Neural cell (in vitro differentiated cells): Measurements from ENCODE around the gene UBASH3B.

ENCODE experiments used
- CTCF ChIP-seq: fragments of 450-650 bp; IDR thresholded peaks from 2 replicates; pipeline ENCODE4 v1.5.1; 2014; ENCODE audit warnings: antibody characterized with exemption, mild to moderate bottlenecking, moderate library complexity; ENCODE audit not compliant: poor library complexity, severe bottlenecking
- EP300 ChIP-seq: fragments of 450-650 bp; conservative IDR thresholded peaks from 2 replicates; pipeline ENCODE4 v1.6.1; 2014; ENCODE audit warnings: antibody characterized with exemption, mild to moderate bottlenecking, moderate library complexity; ENCODE audit not compliant: poor library complexity, severe bottlenecking
- EZH2 ChIP-seq: fragments of 200-600, 300-800 bp; shearing (Covaris generic), sonication (generic); IDR thresholded peaks from 2 replicates; pipeline ENCODE4 v1.6.1; 2014; ENCODE audit warnings: antibody characterized with exemption, low read length, borderline replicate concordance, mild to moderate bottlenecking; ENCODE audit not compliant: insufficient read depth, poor library complexity, severe bottlenecking
- MXI1 ChIP-seq: fragments of 450-650 bp; conservative IDR thresholded peaks from 2 replicates; pipeline ENCODE4 v1.6.1; 2014; ENCODE audit warnings: antibody characterized with exemption, mild to moderate bottlenecking; ENCODE audit not compliant: poor library complexity, severe bottlenecking
- POLR2AphosphoS5 ChIP-seq: IDR thresholded peaks from 2 replicates; pipeline ENCODE4 v1.6.1; 2012
- RAD21 ChIP-seq: fragments of 450-650 bp; conservative IDR thresholded peaks from 2 replicates; pipeline ENCODE4 v1.6.1; 2014; ENCODE audit warnings: antibody characterized with exemption, mild to moderate bottlenecking, moderate library complexity
- REST ChIP-seq: IDR thresholded peaks from 2 replicates; pipeline ENCODE4 v1.6.1; 2012; ENCODE audit warnings: borderline replicate concordance
- SMC3 ChIP-seq: fragments of 450-650 bp; conservative IDR thresholded peaks from 2 replicates; pipeline ENCODE4 v1.6.1; 2014; ENCODE audit warnings: antibody characterized with exemption, mild to moderate bottlenecking, moderate library complexity; ENCODE audit not compliant: poor library complexity
- TAF1 ChIP-seq: IDR thresholded peaks from 2 replicates; pipeline ENCODE4 v1.6.1; 2012; ENCODE audit warnings: low read depth

- TF ChIP-seq CTCF (no peak), EZH2 (no peak), EP300 (no peak), RAD21 (no peak), TAF1 (no peak), POLR2AphosphoS5 (no peak), REST (no peak), MXI1 (no peak), SMC3 (no peak)
Measured at GRCh38 chr11:122750049-122750448, 94.5 kb downstream of the UBASH3B start.
